Measurements from ENCODE around the gene ADIG.

ADIG gene

DNA sequence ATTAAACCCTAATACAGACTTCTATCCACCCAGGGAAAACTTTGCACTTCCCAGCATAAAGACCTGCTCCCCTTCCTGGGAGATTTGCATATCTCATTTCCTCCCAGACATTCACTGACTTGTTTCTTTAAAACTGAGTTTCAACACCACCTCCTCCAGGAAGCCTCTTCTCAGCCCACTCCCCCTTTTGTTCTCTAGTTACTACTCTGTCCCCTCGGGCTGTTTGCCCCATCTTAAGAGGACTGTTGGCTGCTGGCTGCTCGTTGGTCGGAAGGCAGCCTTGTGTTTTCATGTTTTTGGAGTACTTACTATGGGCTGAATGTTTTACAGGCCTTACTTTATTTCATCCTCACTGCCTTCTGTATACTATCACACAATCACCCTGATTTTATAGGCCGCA is 27.2 kb downstream of the ADIG start:
- no peak for DNase-seq (ENCODE audit: low read depth)
- TF ChIP-seq, protein P1, sequence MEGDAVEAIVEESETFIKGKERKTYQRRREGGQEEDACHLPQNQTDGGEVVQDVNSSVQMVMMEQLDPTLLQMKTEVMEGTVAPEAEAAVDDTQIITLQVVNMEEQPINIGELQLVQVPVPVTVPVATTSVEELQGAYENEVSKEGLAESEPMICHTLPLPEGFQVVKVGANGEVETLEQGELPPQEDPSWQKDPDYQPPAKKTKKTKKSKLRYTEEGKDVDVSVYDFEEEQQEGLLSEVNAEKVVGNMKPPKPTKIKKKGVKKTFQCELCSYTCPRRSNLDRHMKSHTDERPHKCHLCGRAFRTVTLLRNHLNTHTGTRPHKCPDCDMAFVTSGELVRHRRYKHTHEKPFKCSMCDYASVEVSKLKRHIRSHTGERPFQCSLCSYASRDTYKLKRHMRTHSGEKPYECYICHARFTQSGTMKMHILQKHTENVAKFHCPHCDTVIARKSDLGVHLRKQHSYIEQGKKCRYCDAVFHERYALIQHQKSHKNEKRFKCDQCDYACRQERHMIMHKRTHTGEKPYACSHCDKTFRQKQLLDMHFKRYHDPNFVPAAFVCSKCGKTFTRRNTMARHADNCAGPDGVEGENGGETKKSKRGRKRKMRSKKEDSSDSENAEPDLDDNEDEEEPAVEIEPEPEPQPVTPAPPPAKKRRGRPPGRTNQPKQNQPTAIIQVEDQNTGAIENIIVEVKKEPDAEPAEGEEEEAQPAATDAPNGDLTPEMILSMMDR (IDR thresholded peaks at IDR 0.05; ENCODE audit: control insufficient read depth, insufficient read depth, low read depth, low read length, missing control alignments), result no peak
- no peak overlapping the region for H3K4me3 ChIP-seq (ENCODE audit: control insufficient read depth, low read depth, low read length)

DNA sequence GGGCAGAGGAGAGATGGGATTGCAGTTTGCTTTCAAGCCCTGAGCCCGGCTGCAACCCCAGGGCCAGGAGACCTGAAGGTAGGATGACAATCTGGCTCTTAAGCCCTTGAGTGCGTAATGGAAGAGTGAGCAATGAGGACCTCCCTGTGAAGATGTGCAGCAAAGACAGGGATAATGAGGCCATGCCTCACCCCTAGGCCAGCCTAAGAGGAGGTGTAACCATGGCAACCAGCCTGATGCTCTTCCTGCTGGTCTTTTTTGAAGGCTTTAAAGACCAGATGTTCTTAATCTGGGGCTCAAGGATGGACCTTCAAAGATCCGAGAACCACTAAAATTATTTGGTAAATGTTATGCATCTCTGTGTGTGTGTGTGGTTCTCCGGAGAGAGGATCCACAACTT is 28.8 kb downstream of the ADIG start:
- TF ChIP-seq, protein P1 (IDR thresholded peaks at IDR 0.05; ENCODE audit: control insufficient read depth, insufficient read depth, low read depth, low read length, missing control alignments), result no peak
- H3K4me3 ChIP-seq (ENCODE audit: control insufficient read depth, low read depth, low read length), result no peak overlapping the region
- no peak for DNase-seq (ENCODE audit: low read depth)

DNA sequence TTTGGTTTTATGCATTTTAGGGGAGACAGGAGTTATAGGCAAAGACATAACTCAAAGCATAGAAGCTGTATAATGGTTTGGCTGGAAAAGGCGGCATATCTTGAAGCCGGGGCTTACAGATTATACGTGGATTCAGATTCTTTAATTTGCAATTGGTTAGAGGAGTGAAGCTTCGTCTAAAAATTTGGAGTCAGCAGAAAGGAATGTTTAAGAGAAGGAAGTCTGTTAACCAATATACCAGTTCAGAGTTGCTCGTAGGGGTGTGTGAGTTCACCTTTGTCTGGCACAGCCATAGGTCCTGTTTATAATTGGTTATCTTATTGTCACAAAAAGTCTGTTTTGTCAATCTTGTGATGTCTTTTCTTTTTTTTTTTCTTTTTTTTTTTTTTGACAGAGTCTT is 29.5 kb downstream of the ADIG start:
- TF ChIP-seq, protein P1 (IDR thresholded peaks at IDR 0.05; ENCODE audit: control insufficient read depth, insufficient read depth, low read depth, low read length, missing control alignments), result no peak
- no peak overlapping the region for H3K4me3 ChIP-seq (ENCODE audit: control insufficient read depth, low read depth, low read length)
- DNase-seq (ENCODE audit: low read depth), result no peak

DNA sequence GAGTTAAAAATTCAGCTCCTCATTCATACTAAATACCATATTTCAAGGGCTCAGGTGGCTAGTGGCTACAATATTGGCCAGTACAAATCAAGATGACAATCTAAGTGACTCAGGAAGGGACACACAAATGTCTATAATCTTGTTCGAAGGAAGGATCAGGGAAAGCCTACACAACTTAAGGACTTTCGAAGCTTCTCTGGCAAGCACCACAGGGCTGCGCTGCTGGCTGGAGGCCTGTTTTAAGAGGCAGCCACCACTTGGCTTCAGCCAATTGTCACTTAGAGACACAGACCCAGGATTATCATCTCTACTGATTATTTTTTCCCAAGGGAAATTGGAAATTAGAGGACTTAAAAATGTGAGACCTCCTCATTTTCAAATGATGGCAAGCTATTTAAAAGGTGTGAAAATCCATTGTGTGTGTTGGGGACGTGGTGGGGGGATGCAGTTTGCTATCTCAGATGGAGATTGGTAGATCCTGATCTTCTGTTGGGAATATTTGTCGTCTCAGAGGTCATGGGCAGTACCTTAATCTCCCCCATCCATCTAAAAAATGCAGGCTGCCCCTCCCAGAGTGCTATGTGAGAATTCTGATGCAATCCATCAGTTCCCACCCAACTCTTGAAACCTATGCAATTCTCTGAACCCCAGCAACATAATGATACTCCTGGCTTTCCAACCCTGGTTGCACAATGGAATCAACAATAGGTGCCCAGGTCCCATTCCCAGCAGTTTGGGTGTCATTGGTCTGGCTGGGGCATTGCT is 31.9 kb downstream of the ADIG start:
- no peak for DNase-seq (ENCODE audit: low read depth)
- no peak overlapping the region for H3K4me3 ChIP-seq (ENCODE audit: control insufficient read depth, low read depth, low read length)
- TF ChIP-seq, protein P1 (IDR thresholded peaks at IDR 0.05; ENCODE audit: control insufficient read depth, insufficient read depth, low read depth, low read length, missing control alignments), result no peak

DNA sequence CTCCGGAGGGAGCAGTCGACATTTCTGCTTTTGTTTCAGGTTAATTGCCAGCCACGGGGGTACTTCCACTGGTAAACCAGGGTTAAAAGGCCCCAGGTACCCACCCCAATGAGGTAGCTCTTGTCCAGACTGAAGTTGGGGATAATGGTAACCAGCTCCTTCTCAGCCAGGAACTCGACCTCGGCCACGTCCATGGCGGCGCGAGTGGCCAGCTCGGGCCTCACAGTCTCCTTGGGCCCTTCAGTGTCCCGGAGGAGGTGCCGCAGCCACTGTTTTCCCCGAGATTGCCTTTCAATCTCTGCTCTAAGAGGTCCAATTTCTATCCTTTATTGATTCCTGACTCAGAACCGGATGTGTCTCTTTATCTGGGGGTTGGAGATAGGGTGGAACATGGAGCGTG is 34.3 kb downstream of the ADIG start:
- no peak overlapping the region for H3K4me3 ChIP-seq (ENCODE audit: control insufficient read depth, low read depth, low read length)
- TF ChIP-seq, protein P1 (IDR thresholded peaks at IDR 0.05; ENCODE audit: control insufficient read depth, insufficient read depth, low read depth, low read length, missing control alignments), result no peak
- DNase-seq (ENCODE audit: low read depth), result no peak

DNA sequence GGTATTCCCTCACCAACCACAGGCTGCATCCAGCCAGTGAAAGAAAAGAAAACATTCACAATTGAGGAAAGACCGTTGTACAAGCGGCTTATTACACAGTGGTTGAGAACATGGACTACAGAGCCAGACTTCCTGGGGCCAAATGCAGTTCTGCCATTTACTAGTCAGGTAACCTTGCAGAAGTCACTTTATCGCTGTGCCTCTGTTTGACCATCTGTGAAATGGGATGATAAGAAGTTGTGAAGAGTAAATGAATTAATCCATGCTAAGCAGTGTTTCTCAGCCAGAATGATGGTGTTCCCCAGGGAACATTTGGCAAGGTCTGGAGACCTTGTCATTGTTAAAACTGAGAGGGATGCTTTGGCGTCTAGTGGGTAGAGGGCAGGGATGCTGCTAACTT is 35.5 kb downstream of the ADIG start:
- TF ChIP-seq, protein P1 (IDR thresholded peaks at IDR 0.05; ENCODE audit: control insufficient read depth, insufficient read depth, low read depth, low read length, missing control alignments), result no peak

More for the DNA sequence above, 35.5 kb downstream of the ADIG start:
- DNase-seq (ENCODE audit: low read depth), result no peak
- no peak overlapping the region for H3K4me3 ChIP-seq (ENCODE audit: control insufficient read depth, low read depth, low read length)

Data from AG09309 (cell line).